Suprapubic skin (tissue), 4 donors: ENCODE results near the gene TGFB1I1. TPM values are rescaled to one million over a fixed set of nuclear protein-coding genes. Genes with fewer than 3 reads are reported as not detected.
"Not testable (repeated sequence)": the region's sequence is repeated elsewhere in the genome, so short reads cannot be mapped to it uniquely, and the experiment has no call there.

ENCODE experiments used
- DNase-seq, 2 donors: peaks; one replicate each; pipeline ENCODE4 v3.0.0-alpha.2; 2019; ENCODE audit warnings: low spot score in 2 of 2
- H3K27ac ChIP-seq: fragments of 200-600 bp; sonication (generic); one replicate; pipeline ENCODE4 v1.5.1; 2019
- H3K27me3 ChIP-seq: fragments of 200-600 bp; sonication (generic); one replicate; pipeline ENCODE4 v1.5.1; 2019
- H3K36me3 ChIP-seq: fragments of 200-600 bp; sonication (generic); one replicate; pipeline ENCODE4 v1.5.1; 2019
- H3K4me1 ChIP-seq: fragments of 200-600 bp; sonication (generic); one replicate; pipeline ENCODE4 v1.5.1; 2019
- H3K4me3 ChIP-seq: fragments of 200-600 bp; sonication (generic); one replicate; pipeline ENCODE4 v1.5.1; 2019; ENCODE audit warnings: mild to moderate bottlenecking
- H3K9me3 ChIP-seq: fragments of 200-600 bp; sonication (generic); one replicate; pipeline ENCODE4 v1.5.1; 2019
- EP300 ChIP-seq: sonication (generic); formaldehyde crosslinking; IDR thresholded peaks from one replicate; pipeline ENCODE4 v1.6.1; 2017; ENCODE audit warnings: antibody characterized with exemption
- POLR2A ChIP-seq, 2 donors: fragments of 450-650 bp; IDR thresholded peaks; one replicate each; pipeline ENCODE4 v1.6.1; 2017; ENCODE audit warnings: antibody characterized with exemption in 2 of 2, mild to moderate bottlenecking in 2 of 2, moderate library complexity in 2 of 2
- POLR2AphosphoS5 ChIP-seq, 3 donors: sonication (generic); formaldehyde crosslinking; IDR thresholded peaks; one replicate each; pipeline ENCODE4 v1.6.1; 2017; ENCODE audit warnings: antibody characterized with exemption in 3 of 3
- WGBS: methylation state at CpG from one replicate; pipeline ENCODE4 v1.1.5; 2018; 5-methylcytosine and 5-hydroxymethylcytosine counted together
- total RNA-seq, 4 donors: library from RNA; depleted of rRNA; stranded (reverse); fragments of >200 nt; gene quantifications; one replicate each; pipeline ENCODE4 v1.1.0, GENCODE V29; 2016
- TF ChIP-seq, protein P1 (sequence below), 2 donors: fragments of 200-600 bp in 1 of 2; fragments of 450-650 bp in 1 of 2; sonication (generic) in 1 of 2; IDR thresholded peaks; one replicate each; pipeline ENCODE4 v1.5.1; 2016 to 2019; ENCODE audit warnings: antibody characterized with exemption in 2 of 2, mild to moderate bottlenecking in 1 of 2, moderate library complexity in 1 of 2

TGFB1I1 gene
- total RNA-seq, 4 donors from 2014 or later: 13.2 to 18.8 (median 14.6) TPM

DNA sequence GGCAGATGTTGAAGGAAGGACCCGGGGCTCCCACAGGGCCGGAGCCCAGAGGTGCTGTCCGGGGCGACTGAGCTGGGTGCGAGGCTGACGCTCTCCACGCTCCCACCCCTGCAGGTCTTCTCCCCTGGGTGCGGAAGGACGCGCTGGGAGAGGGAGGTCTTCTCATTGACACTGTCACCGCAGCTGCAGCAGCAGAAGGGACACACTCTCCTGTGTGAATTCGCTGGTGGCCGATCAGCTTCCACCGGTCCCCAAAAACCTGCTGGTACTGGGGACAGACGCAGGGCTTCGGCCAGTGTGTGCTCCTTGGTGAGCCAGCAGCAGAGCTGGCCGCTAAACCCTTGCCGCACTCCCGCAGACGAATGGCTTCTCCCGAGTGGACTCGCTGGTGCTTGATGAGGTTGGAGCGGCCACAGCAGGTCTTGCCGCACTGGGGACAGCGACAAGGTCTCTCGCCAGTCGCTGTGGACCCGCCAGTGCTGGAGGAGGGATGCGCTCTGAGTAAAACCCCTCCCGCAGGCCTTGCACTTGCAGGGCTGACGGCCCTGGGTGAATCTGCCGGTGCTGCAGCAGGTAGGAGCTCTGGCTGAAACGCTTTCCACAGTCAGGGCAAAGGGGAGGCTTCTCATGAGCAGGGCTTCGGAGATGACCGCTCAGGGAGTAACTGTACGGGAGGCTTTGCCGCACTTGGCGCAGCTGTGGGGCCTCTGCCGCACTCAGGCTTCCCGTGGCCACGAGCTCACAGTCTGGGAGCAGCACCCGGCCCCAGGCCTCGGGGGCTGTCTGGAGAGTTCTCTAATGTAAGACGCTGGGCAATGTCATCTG is 35.5 kb upstream of the TGFB1I1 start:
- Histone ChIP-seq H3K36me3 (no peaks in the 10 kb centered on the region), H3K27me3 (no peaks in the 10 kb centered on the region), H3K4me3 (no peak overlapping the region), H3K27ac (no peak overlapping the region), H3K9me3 (no peaks in the 10 kb centered on the region), H3K4me1 (no peaks in the 10 kb centered on the region)
- DNase-seq: no peak
- TF ChIP-seq POLR2A (IDR thresholded peaks at IDR 0.05) (no peak), POLR2AphosphoS5 (IDR thresholded peaks at IDR 0.05) (no peak), EP300 (no peak)
- TF ChIP-seq, protein P1, sequence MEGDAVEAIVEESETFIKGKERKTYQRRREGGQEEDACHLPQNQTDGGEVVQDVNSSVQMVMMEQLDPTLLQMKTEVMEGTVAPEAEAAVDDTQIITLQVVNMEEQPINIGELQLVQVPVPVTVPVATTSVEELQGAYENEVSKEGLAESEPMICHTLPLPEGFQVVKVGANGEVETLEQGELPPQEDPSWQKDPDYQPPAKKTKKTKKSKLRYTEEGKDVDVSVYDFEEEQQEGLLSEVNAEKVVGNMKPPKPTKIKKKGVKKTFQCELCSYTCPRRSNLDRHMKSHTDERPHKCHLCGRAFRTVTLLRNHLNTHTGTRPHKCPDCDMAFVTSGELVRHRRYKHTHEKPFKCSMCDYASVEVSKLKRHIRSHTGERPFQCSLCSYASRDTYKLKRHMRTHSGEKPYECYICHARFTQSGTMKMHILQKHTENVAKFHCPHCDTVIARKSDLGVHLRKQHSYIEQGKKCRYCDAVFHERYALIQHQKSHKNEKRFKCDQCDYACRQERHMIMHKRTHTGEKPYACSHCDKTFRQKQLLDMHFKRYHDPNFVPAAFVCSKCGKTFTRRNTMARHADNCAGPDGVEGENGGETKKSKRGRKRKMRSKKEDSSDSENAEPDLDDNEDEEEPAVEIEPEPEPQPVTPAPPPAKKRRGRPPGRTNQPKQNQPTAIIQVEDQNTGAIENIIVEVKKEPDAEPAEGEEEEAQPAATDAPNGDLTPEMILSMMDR (IDR thresholded peaks at IDR 0.05): no peak
- WGBS: 97% methylated on average over 22 of the region's 44 CpGs

DNA sequence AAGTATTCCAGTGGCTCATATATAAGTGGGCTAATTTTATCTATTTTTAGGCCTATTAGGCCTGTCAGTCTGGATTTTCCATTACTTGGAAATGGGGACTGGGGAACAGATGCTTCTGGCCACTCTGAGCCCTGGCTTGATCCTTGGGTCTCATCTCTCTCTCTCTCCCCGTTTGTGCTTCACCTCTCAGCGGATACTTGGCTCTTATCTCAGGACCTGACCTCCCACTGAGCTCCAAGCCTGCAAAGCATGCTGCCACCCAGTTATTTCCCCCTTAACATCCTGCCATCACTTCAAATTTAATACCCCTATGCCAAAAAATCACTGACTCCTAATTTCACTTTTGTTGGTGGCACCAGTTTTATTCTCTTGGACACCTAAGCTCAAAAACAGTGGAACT is 33.5 kb upstream of the TGFB1I1 start:
- no peak for DNase-seq
- Histone ChIP-seq H3K4me1 (peaks cover 5% of the 10 kb centered on the region), H3K27me3 (no peaks in the 10 kb centered on the region), H3K4me3 (no peak overlapping the region), H3K27ac (no peak overlapping the region), H3K36me3 (no peaks in the 10 kb centered on the region), H3K9me3 (no peaks in the 10 kb centered on the region)
- TF ChIP-seq POLR2A (IDR thresholded peaks at IDR 0.05) (no peak), EP300 (no peak)
- TF ChIP-seq, protein P1 (IDR thresholded peaks at IDR 0.05): no peak
- 69% methylated on average over 2 of the region's 2 CpGs for WGBS

DNA sequence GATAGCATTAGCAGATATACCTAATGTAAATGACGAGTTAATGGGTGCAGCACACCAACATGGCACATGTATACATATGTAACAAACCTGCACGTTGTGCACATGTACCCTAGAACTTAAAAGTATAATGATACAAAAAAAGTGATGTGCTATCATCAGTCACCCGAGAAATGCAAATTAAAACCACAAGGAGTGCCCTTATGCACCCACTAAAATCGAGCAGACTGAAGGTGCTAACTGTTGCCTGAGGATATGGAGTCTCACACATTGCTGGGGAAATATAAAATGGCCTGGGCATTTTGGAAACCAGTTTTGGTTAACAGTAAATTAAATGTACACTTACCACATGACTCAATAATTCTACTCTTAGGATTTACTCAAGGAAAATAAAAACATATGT is 32.9 kb upstream of the TGFB1I1 start:
- H3K36me3 ChIP-seq, H3K27ac ChIP-seq, H3K27me3 ChIP-seq, DNase-seq, H3K4me3 ChIP-seq, H3K9me3 ChIP-seq, H3K4me1 ChIP-seq: not testable (repeated sequence)
- 56% methylated on average over 4 of the region's 4 CpGs for WGBS

DNA sequence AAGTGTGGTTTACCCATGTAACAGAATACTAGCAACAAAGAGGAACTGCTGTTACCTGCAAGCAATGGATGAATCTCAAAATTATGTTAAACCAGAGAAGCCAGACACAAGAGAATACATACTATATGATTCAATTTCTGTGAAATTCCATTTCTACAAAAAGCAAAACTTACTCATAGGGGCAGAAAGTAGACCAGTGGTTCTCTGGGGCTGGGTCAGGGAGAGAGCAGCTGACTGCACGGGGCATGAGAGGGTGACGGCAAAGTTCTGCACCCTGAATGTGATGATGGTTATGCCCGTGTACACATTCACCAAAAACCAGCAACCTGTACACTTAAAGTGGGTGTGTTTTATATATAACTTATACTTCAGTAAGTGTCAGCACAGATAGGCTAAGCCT is 32.4 kb upstream of the TGFB1I1 start:
- H3K9me3 ChIP-seq: no peaks in the 10 kb centered on the region
- no peak for DNase-seq
- H3K27me3 ChIP-seq: no peaks in the 10 kb centered on the region
- H3K36me3 ChIP-seq: no peaks in the 10 kb centered on the region
- H3K4me3 ChIP-seq: no peak overlapping the region
- 79% methylated on average over 3 of the region's 3 CpGs for WGBS
- TF ChIP-seq EP300: no peak
- TF ChIP-seq, protein P1 (IDR thresholded peaks at IDR 0.05): no peak
- no peak for TF ChIP-seq POLR2AphosphoS5 (IDR thresholded peaks at IDR 0.05)
- no peak for TF ChIP-seq POLR2A (IDR thresholded peaks at IDR 0.05)
- peaks cover 5% of the 10 kb centered on the region for H3K4me1 ChIP-seq
- no peak overlapping the region for H3K27ac ChIP-seq

DNA sequence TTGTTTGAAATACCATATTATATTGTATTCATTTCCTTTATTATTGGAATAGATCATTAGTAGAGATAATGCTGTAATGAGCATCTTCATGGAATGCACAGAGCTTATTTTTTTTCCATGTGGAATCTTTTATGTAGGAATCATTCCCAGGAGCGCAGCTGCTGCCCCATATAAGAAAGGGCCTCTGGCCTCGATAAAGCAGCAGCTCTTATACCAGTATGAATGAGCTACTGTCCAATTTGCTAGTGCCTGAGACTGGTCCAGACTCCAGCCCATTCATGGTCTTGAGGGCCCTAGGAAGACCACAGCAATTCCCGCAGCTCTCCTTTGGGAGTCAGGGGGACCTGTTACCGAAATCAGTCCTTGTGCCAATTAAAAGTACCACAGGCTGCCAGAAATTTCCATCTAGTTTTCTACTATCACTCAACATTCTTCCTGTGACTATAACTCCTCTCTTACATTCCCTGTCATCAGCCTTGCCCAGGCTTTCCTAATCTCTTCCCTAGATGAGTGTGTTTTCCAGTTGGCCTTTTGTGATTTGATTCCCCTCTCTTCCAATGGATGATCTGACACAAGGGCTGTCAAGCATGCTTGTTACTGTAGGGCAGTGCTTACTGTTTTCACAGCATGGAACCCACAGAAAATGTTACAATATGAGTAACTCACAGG is 31.3 kb upstream of the TGFB1I1 start:
- Histone ChIP-seq H3K36me3 (no peaks in the 10 kb centered on the region), H3K4me3 (no peak overlapping the region), H3K27ac (no peak overlapping the region), H3K4me1 (peaks cover 5% of the 10 kb centered on the region), H3K9me3 (no peaks in the 10 kb centered on the region), H3K27me3 (no peaks in the 10 kb centered on the region)
- no peak for DNase-seq
- TF ChIP-seq, protein P1 (IDR thresholded peaks at IDR 0.05): no peak
- TF ChIP-seq POLR2A (IDR thresholded peaks at IDR 0.05): no peak
- no peak for TF ChIP-seq EP300
- no peak for TF ChIP-seq POLR2AphosphoS5 (IDR thresholded peaks at IDR 0.05)
- WGBS: 67% methylated on average over 4 of the region's 4 CpGs
